GM23338 (cell line): ENCODE data around the gene DPP10. TPM values are rescaled to one million over a fixed set of nuclear protein-coding genes. Genes with fewer than 3 reads are reported as not detected.
A peak's percentile ranks its signal among the peaks of the same experiment; 100 is the strongest.

Experiments
- ATAC-seq: fragments of 200-7000 bp; cut with Tn5 transposase; 3 replicates; pipeline ENCODE4 v1.9.1; 2020
- DNase-seq: peaks from one replicate; pipeline ENCODE4 v3.0.0-alpha.2; 2015; ENCODE audit warnings: low spot score
- H2AFZ ChIP-seq: fragments of 200-600 bp; sonication (generic); 2 replicates; pipeline ENCODE4 v1.8.0; 2016; ENCODE audit warnings: antibody characterized with exemption, mild to moderate bottlenecking, moderate library complexity
- H3F3A ChIP-seq: fragments of 200-600 bp; sonication (generic); replicated peaks from 2 replicates; pipeline ENCODE4 v1.8.0; 2017; ENCODE audit warnings: antibody characterized with exemption, mixed run types, low read depth
- H3K27ac ChIP-seq: fragments of 200-600 bp; sonication (generic); 2 replicates; pipeline ENCODE4 v1.6.1; 2016; ENCODE audit warnings: low read depth
- H3K27me3 ChIP-seq: fragments of 200-600 bp; sonication (generic); 2 replicates; pipeline ENCODE4 v1.8.0; 2016; ENCODE audit warnings: mild to moderate bottlenecking, mixed run types, moderate library complexity; ENCODE audit not compliant: insufficient read depth
- H3K36me3 ChIP-seq: fragments of 200-600 bp; sonication (generic); 2 replicates; pipeline ENCODE4 v1.8.0; 2016; ENCODE audit warnings: mild to moderate bottlenecking; ENCODE audit not compliant: insufficient read depth
- H3K4me1 ChIP-seq: fragments of 200-600 bp; sonication (generic); 2 replicates; pipeline ENCODE4 v1.8.0; 2016; ENCODE audit warnings: mild to moderate bottlenecking, moderate library complexity; ENCODE audit not compliant: insufficient read depth
- H3K4me2 ChIP-seq: fragments of 200-600 bp; sonication (generic); 2 replicates; pipeline ENCODE4 v1.7.1; 2017; ENCODE audit warnings: mixed run types
- H3K4me3 ChIP-seq: fragments of 200-600 bp; sonication (generic); 2 replicates; pipeline ENCODE4 v1.6.1; 2016; ENCODE audit warnings: mixed run types
- H3K79me2 ChIP-seq: fragments of 200-600 bp; sonication (generic); replicated peaks from 2 replicates; pipeline ENCODE4 v1.8.0; 2017; ENCODE audit warnings: mild to moderate bottlenecking; ENCODE audit not compliant: insufficient read depth
- H3K9me2 ChIP-seq: fragments of 200-600 bp; sonication (generic); 2 replicates; pipeline ENCODE4 v1.8.0; 2017; ENCODE audit not compliant: insufficient read depth
- H4K20me1 ChIP-seq: fragments of 200-600 bp; sonication (generic); replicated peaks from 2 replicates; pipeline ENCODE4 v1.8.0; 2017; ENCODE audit warnings: mild to moderate bottlenecking; ENCODE audit not compliant: insufficient read depth
- H3K27ac Mint-ChIP-seq: 2 replicates; pipeline ENCODE4 v1.8.0; 2020; ENCODE audit warnings: inconsistent platforms, mild to moderate bottlenecking, moderate library complexity, mixed read lengths
- H3K27me3 Mint-ChIP-seq: 3 replicates; pipeline ENCODE4 v1.8.0; 2022; ENCODE audit warnings: low read depth, mild to moderate bottlenecking, moderate library complexity, mixed read lengths, inconsistent platforms; ENCODE audit not compliant: insufficient read depth, poor library complexity
- H3K36me3 Mint-ChIP-seq: 3 replicates; pipeline ENCODE4 v1.8.0; 2021; ENCODE audit warnings: low read depth, mild to moderate bottlenecking, inconsistent platforms, moderate library complexity, mixed read lengths
- H3K4me1 Mint-ChIP-seq: 3 replicates; pipeline ENCODE4 v1.8.0; 2020; ENCODE audit warnings: mild to moderate bottlenecking, inconsistent platforms, mixed read lengths
- H3K4me3 Mint-ChIP-seq: 3 replicates; pipeline ENCODE4 v1.8.0; 2021; ENCODE audit warnings: moderate library complexity, mild to moderate bottlenecking, inconsistent platforms, mixed read lengths
- H3K9me3 Mint-ChIP-seq: 3 replicates; pipeline ENCODE4 v1.8.0; 2020; ENCODE audit warnings: moderate library complexity, mild to moderate bottlenecking, inconsistent platforms, mixed read lengths
- CREB1 ChIP-seq: fragments of 250-450 bp; sonication (Bioruptor Pico); IDR thresholded peaks from 2 replicates; pipeline ENCODE4 v1.5.0; 2020; ENCODE audit warnings: low read depth, mild to moderate bottlenecking, moderate library complexity
- ETS1 ChIP-seq: IDR thresholded peaks from 2 replicates; pipeline ENCODE4 v1.6.1; 2016; ENCODE audit warnings: antibody characterized with exemption
- EZH2 ChIP-seq: fragments of 200-600 bp; sonication (generic); IDR thresholded peaks from one replicate; pipeline ENCODE4 v1.8.0; 2017; ENCODE audit warnings: antibody characterized with exemption, mild to moderate bottlenecking, low read depth; ENCODE audit not compliant: unreplicated experiment
- EZH2phosphoT487 ChIP-seq: fragments of 200-600 bp; sonication (generic); IDR thresholded peaks from one replicate; pipeline ENCODE4 v1.8.1; 2018; ENCODE audit warnings: antibody characterized with exemption; ENCODE audit not compliant: unreplicated experiment
- JUNB ChIP-seq: IDR thresholded peaks from one replicate; pipeline ENCODE4 v1.6.1; 2016; ENCODE audit warnings: antibody characterized with exemption; ENCODE audit not compliant: unreplicated experiment
- NANOG ChIP-seq: IDR thresholded peaks from 2 replicates; pipeline ENCODE4 v1.6.1; 2016; ENCODE audit warnings: antibody characterized with exemption, borderline replicate concordance
- POLR2AphosphoS5 ChIP-seq: IDR thresholded peaks from 2 replicates; pipeline ENCODE4 v1.6.1; 2016; ENCODE audit warnings: antibody characterized with exemption, low read depth
- REST ChIP-seq: IDR thresholded peaks from one replicate; pipeline ENCODE4 v1.6.1; 2018; ENCODE audit warnings: antibody characterized with exemption; ENCODE audit not compliant: unreplicated experiment
- STAT1 ChIP-seq: IDR thresholded peaks from one replicate; pipeline ENCODE4 v1.6.1; 2016; ENCODE audit warnings: antibody characterized with exemption; ENCODE audit not compliant: unreplicated experiment
- ZNF114 ChIP-seq: fragments of 250-450 bp; sonication (Bioruptor Pico); IDR thresholded peaks from 2 replicates; pipeline ENCODE4 v1.5.0; 2020; ENCODE audit warnings: mild to moderate bottlenecking, moderate library complexity
- ZNF331 ChIP-seq: fragments of 250-450 bp; sonication (Bioruptor Pico); IDR thresholded peaks from 2 replicates; pipeline ENCODE4 v1.5.0; 2020; ENCODE audit warnings: low read depth, mild to moderate bottlenecking, moderate library complexity
- ZNF462 ChIP-seq: fragments of 250-450 bp; sonication (Bioruptor Pico); IDR thresholded peaks from 2 replicates; pipeline ENCODE4 v1.5.0; 2020; ENCODE audit warnings: mild to moderate bottlenecking, moderate library complexity
- polyA plus RNA-seq: library from polyadenylated mRNA; unstranded; fragments of >200 nt; fragmentation: Nextera tagmentation; extraction: Ambion mirVana; gene quantifications from 2 replicates; pipeline ENCODE4 v1.2.1, GENCODE V29; 2016
- total RNA-seq: library from RNA; depleted of rRNA; stranded (reverse); fragments of >200 nt; shearing (Covaris generic); gene quantifications from 2 replicates; pipeline ENCODE4 v1.2.3, GENCODE V29; 2014

The DPP10 gene
- total and polyA plus RNA-seq, 2 experiments from 2014 or later = 3.6 to 14.8 TPM

- TF ChIP-seq JUNB (no peak), EZH2 (no peak), POLR2AphosphoS5 (no peak)
These were observed 1163.9 kb downstream of the DPP10 start (continued) for GRCh38 chr2:115606350-115606749.

GRCh38 chr2:115609978-115610377 is 1167.5 kb downstream of the DPP10 start:
- Mint-ChIP-seq H3K27ac (peak overlapping the region; percentile 12; the same call in 1 of the 2 replicates), H3K4me3 (no peak overlapping the region), H3K36me3 (no peaks in the 10 kb centered on the region), H3K9me3 (no peaks in the 10 kb centered on the region; the same call in 2 of the 3 replicates), H3K4me1 (peaks cover 4% of the 10 kb centered on the region; the same call in 2 of the 3 replicates), H3K27me3 (peaks cover 2% of the 10 kb centered on the region)
- Histone ChIP-seq H3K27ac (no peak overlapping the region), H3K4me2 (no peak overlapping the region), H3K9me2 (no peaks in the 10 kb centered on the region), H3K36me3 (no peaks in the 10 kb centered on the region), H3K27me3 (no peaks in the 10 kb centered on the region), H3K4me1 (no peaks in the 10 kb centered on the region; the same call in 1 of the 2 replicates), H3K4me3 (no peak overlapping the region), H3K79me2 (no peaks in the 10 kb centered on the region), H4K20me1 (no peaks in the 10 kb centered on the region), H3F3A (no peaks in the 10 kb centered on the region), H2AFZ (no peak overlapping the region)
- ATAC-seq = no peak
- no peak for DNase-seq
- TF ChIP-seq STAT1 (no peak), POLR2AphosphoS5 (no peak), ZNF331 (CRISPR knock-in tag) (no peak), ZNF462 (CRISPR knock-in tag) (no peak), REST (no peak), ZNF114 (CRISPR knock-in tag) (no peak), EZH2phosphoT487 (no peak), EZH2 (no peak), CREB1 (CRISPR knock-in tag) (no peak), ETS1 (no peak), JUNB (no peak), NANOG (no peak)
